SK-N-SH (cell line): ENCODE results near the gene TEKT2. TPM values are rescaled to one million over a fixed set of nuclear protein-coding genes. Genes with fewer than 3 reads are reported as not detected.

ENCODE experiments used
- CTCF ChIA-PET: fragments of 300-600, 350-600 bp; formaldehyde crosslinking; extraction: SDS; loops from one replicate; lab custom pipeline; 2021; lab: Yijun Ruan, JAX
- POLR2A ChIA-PET: fragments of 350-600 bp; sonication (Branson Sonifier 250); formaldehyde crosslinking; extraction: SDS; loops from one replicate; lab custom pipeline; 2020; ENCODE audit warnings: antibody characterized with exemption, inconsistent platforms; lab: Yijun Ruan, JAX
- DNase-seq: peaks from one replicate; pipeline ENCODE4 v3.0.0; 2012
- H2AFZ ChIP-seq: fragments of 200-600 bp; sonication (generic); 2 replicates; pipeline ENCODE4 v1.8.1; 2016; ENCODE audit warnings: antibody characterized with exemption, mild to moderate bottlenecking, low read depth
- H3F3A ChIP-seq: fragments of 200-600 bp; sonication (generic); replicated peaks from 2 replicates; pipeline ENCODE3; 2016; ENCODE audit warnings: antibody characterized with exemption, mild to moderate bottlenecking; ENCODE audit not compliant: insufficient read depth
- H3K27ac ChIP-seq, 2 experiments: fragments of 200-500 bp in 1 of 2; fragments of 200-600 bp in 1 of 2; sonication (Bioruptor generic) in 1 of 2; sonication (generic), shearing (Covaris generic) in 1 of 2; 2 replicates each; pipeline versions ENCODE4 v1.5.1 to v1.6.1; 2014 to 2016; ENCODE audit warnings: low read depth in 2 of 2, inconsistent platforms in 1 of 2, low read length in 1 of 2, mild to moderate bottlenecking in 1 of 2, mixed read lengths in 1 of 2
- H3K27me3 ChIP-seq: fragments of 200-600 bp; sonication (generic), shearing (Covaris generic); 2 replicates; pipeline ENCODE4 v1.6.1; 2016; ENCODE audit warnings: mixed run types; ENCODE audit not compliant: insufficient read depth
- H3K36me3 ChIP-seq, 2 experiments: fragments of 200-500 bp in 1 of 2; fragments of 200-600 bp in 1 of 2; sonication (Bioruptor generic) in 1 of 2; sonication (generic) in 1 of 2; replicated peaks in 1 of 2; 2 replicates each; pipeline versions ENCODE3 to v1.5.1; 2014 to 2016; ENCODE audit warnings: low read length in 1 of 2, mild to moderate bottlenecking in 1 of 2; ENCODE audit not compliant: insufficient read depth in 2 of 2, control insufficient read depth in 1 of 2
- H3K4me1 ChIP-seq, 2 experiments: fragments of 200-500 bp in 1 of 2; fragments of 200-600 bp in 1 of 2; sonication (Bioruptor generic) in 1 of 2; sonication (generic), shearing (Covaris generic) in 1 of 2; 2 replicates each; pipeline versions ENCODE4 v1.5.1 to v1.6.1; 2014 to 2016; ENCODE audit warnings: low read depth in 1 of 2, low read length in 1 of 2, mixed run types in 1 of 2; ENCODE audit not compliant: insufficient read depth in 2 of 2, control insufficient read depth in 1 of 2
- H3K4me2 ChIP-seq: fragments of 200-600 bp; sonication (generic), shearing (Covaris generic); 2 replicates; pipeline ENCODE4 v1.6.1; 2017; ENCODE audit warnings: mixed run types
- H3K4me3 ChIP-seq, 2 experiments: fragments of 200-500 bp in 1 of 2; fragments of 200-600 bp in 1 of 2; sonication (Bioruptor generic) in 1 of 2; sonication (generic), shearing (Covaris generic) in 1 of 2; 2 replicates each; pipeline versions ENCODE4 v1.5.1 to v1.8.1; 2014 to 2016; ENCODE audit warnings: low read depth in 2 of 2, inconsistent platforms in 1 of 2, low read length in 1 of 2, mild to moderate bottlenecking in 1 of 2, mixed read lengths in 1 of 2, moderate library complexity in 1 of 2
- H3K79me2 ChIP-seq: fragments of 200-600 bp; sonication (generic); 2 replicates; pipeline ENCODE4 v1.8.1; 2017; ENCODE audit warnings: mild to moderate bottlenecking; ENCODE audit not compliant: insufficient read depth
- H3K9ac ChIP-seq: fragments of 200-600 bp; sonication (generic); 2 replicates; pipeline ENCODE4 v1.6.1; 2017; ENCODE audit warnings: mixed run types
- H3K9me2 ChIP-seq: fragments of 200-600 bp; sonication (generic); 2 replicates; pipeline ENCODE4 v1.6.1; 2017; ENCODE audit warnings: mixed run types
- H3K9me3 ChIP-seq: fragments of 200-600 bp; sonication (generic); 2 replicates; pipeline ENCODE4 v1.6.1; 2017; ENCODE audit warnings: mixed run types, mild to moderate bottlenecking, moderate library complexity
- H4K20me1 ChIP-seq: fragments of 200-600 bp; sonication (generic); 2 replicates; pipeline ENCODE4 v1.6.1; 2017; ENCODE audit warnings: mild to moderate bottlenecking, mixed run types; ENCODE audit not compliant: insufficient read depth
- ELF1 ChIP-seq: IDR thresholded peaks from 2 replicates; pipeline ENCODE4 v1.4.0; 2012
- FOXM1 ChIP-seq: IDR thresholded peaks from 2 replicates; pipeline ENCODE4 v1.4.0; 2012; ENCODE audit warnings: low read depth, mild to moderate bottlenecking
- IRF3 ChIP-seq: fragments of 150-350 bp; IDR thresholded peaks from 2 replicates; pipeline ENCODE4 v1.6.1; 2016; ENCODE audit warnings: mild to moderate bottlenecking, low read depth, low read length
- NFIC ChIP-seq: IDR thresholded peaks from 2 replicates; pipeline ENCODE4 v1.4.0; 2012; ENCODE audit warnings: borderline replicate concordance
- PBX3 ChIP-seq: IDR thresholded peaks from 2 replicates; pipeline ENCODE4; 2012
- REST ChIP-seq: IDR thresholded peaks from 2 replicates; pipeline ENCODE4 v1.6.1; 2012; ENCODE audit warnings: mild to moderate bottlenecking, low read depth, low read length, moderate library complexity
- RFX5 ChIP-seq: IDR thresholded peaks from 2 replicates; pipeline ENCODE4 v1.6.1; 2012; ENCODE audit warnings: mild to moderate bottlenecking, improper control_type of control experiment, low read length
- RXRA ChIP-seq: IDR thresholded peaks from 2 replicates; pipeline ENCODE4 v1.4.0; 2012; ENCODE audit warnings: low read depth, mild to moderate bottlenecking, borderline replicate concordance
- SIN3A ChIP-seq: IDR thresholded peaks from 2 replicates; pipeline ENCODE4 v1.6.1; 2012; ENCODE audit warnings: low read depth, mild to moderate bottlenecking, low read length, moderate library complexity, borderline replicate concordance
- USF1 ChIP-seq: IDR thresholded peaks from 2 replicates; pipeline ENCODE4 v1.4.0; 2012; ENCODE audit warnings: low read depth, borderline replicate concordance
- USF2 ChIP-seq: fragments of 150-350 bp; IDR thresholded peaks from 2 replicates; pipeline ENCODE4 v1.6.1; 2017; ENCODE audit warnings: antibody characterized with exemption, low read length, low read depth, borderline replicate concordance
- WGBS: methylation state at CpG from one replicate; pipeline ENCODE4 v1.1.6; 2017; ENCODE audit warnings: low lambda C conversion rate; 5-methylcytosine and 5-hydroxymethylcytosine counted together
- polyA plus RNA-seq, 3 experiments: library from polyadenylated mRNA; depleted of rRNA; stranded (reverse); fragments of >200 nt; gene quantifications; 2 replicates each; pipeline ENCODE4 v1.2.3, GENCODE V29; 2012

The TEKT2 gene
- polyA plus RNA-seq, 1 of the 3 experiments (the other 2 are of a cell fraction), result 1.2 TPM

GRCh38 chr1:36087233-36088123, 3.6 kb downstream of the TEKT2 start:
- Histone ChIP-seq H3F3A (peaks cover 3% of the 10 kb centered on the region), H3K79me2 (peaks cover 36% of the 10 kb centered on the region), H3K27me3 (no peaks in the 10 kb centered on the region), H3K4me2 (no peak overlapping the region), H3K27ac (no peak overlapping the region), H3K9ac (no peak overlapping the region), H3K9me3 (no peaks in the 10 kb centered on the region), H2AFZ (no peak overlapping the region), H3K4me3 (no peak overlapping the region), H3K4me1 (peaks cover 3 to 34% of the 10 kb centered on the region in 2 experiments; a peak in 3 of 4 replicates), H3K36me3 (peaks cover 5 to 16% of the 10 kb centered on the region in 2 experiments), H3K9me2 (no peaks in the 10 kb centered on the region), H4K20me1 (no peaks in the 10 kb centered on the region)
- TF ChIP-seq ELF1 (no peak), IRF3 (no peak), PBX3 (no peak), SIN3A (no peak), USF2 (no peak), RXRA (no peak), USF1 (no peak), REST (no peak), FOXM1 (no peak), NFIC (no peak), RFX5 (no peak)
- 89% methylated on average over 20 of the region's 31 CpGs for WGBS
- ChIA-PET POLR2A (no interaction called here), CTCF (interaction anchor here (0.6 to 1.6 kb wide), 4 partner anchors 47 to 157 kb away, joined by 3 to 11 read pairs (median 3); partner anchors contain the start of genes AGO3 and TRAPPC3)
- no peak for DNase-seq
